ENCODE results near the gene XRN2. TPM values are rescaled to one million over a fixed set of nuclear protein-coding genes. Genes with fewer than 3 reads are reported as not detected.

Gene XRN2
- total RNA-seq, 1 experiment from 2014 or later = 111 TPM

- H3K27ac ChIP-seq = no peak overlapping the region
- no peak overlapping the region for H3K4me3 ChIP-seq
- no peaks in the 10 kb centered on the region for H3K27me3 ChIP-seq (replicated peaks)
- H3K9me3 ChIP-seq (replicated peaks) = no peaks in the 10 kb centered on the region
- H3K36me3 ChIP-seq = peaks cover 56% of the 10 kb centered on the region
- H3K4me1 ChIP-seq (replicated peaks) = peaks cover 4% of the 10 kb centered on the region; the same call in 1 of the 2 replicates
- DNase-seq (ENCODE audit: low read depth in 1 of 2, low spot score in 2 of 2) = no peak
Observed at GRCh38 chr20:21372016-21372415, 68.9 kb downstream of the XRN2 start.

- H3K27ac ChIP-seq = no peak overlapping the region
- H3K36me3 ChIP-seq = peaks cover 48% of the 10 kb centered on the region
- DNase-seq (ENCODE audit: low read depth in 1 of 2, low spot score in 2 of 2) = no peak
- peaks cover 4% of the 10 kb centered on the region; the same call in 1 of the 2 replicates for H3K4me1 ChIP-seq (replicated peaks)
- no peak overlapping the region for H3K4me3 ChIP-seq
- no peaks in the 10 kb centered on the region for H3K27me3 ChIP-seq (replicated peaks)
- no peaks in the 10 kb centered on the region for H3K9me3 ChIP-seq (replicated peaks)
Observed at GRCh38 chr20:21373436-21373835, 70.3 kb downstream of the XRN2 start.

DNA sequence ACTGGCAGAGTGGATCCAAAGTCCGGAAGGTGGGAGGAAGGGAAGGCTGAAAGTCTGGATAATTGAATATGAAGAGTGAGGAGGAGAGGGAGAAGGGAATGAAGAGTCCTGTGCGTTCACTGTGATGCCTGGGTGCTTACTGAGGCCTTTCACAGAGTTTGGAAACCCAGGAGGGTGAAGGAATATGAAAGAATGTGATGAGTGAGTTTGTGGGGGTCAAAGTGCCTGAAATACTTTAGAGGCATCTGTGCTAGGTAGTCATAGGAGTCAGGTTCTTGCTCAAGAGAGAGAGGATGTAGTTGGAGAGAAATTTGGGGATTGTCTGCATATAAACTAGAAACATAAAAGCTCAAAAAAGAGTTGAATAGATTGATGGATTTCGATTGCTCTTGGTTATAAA, 73.5 kb downstream of the XRN2 start:
- Histone ChIP-seq H3K27ac (no peak overlapping the region), H3K27me3 (replicated peaks) (no peaks in the 10 kb centered on the region), H3K4me1 (replicated peaks) (peaks cover 4% of the 10 kb centered on the region; the same call in 1 of the 2 replicates), H3K36me3 (peaks cover 26% of the 10 kb centered on the region), H3K4me3 (no peak overlapping the region), H3K9me3 (replicated peaks) (no peaks in the 10 kb centered on the region)
- DNase-seq (ENCODE audit: low read depth in 1 of 2, low spot score in 2 of 2) = no peak

- no peak overlapping the region for H3K4me3 ChIP-seq
Observed at GRCh38 chr20:21377701-21378100, 74.6 kb downstream of the XRN2 start.

GRCh38 chr20:21378259-21378658, 75.1 kb downstream of the XRN2 start:
- no peak overlapping the region for H3K27ac ChIP-seq
- H3K4me1 ChIP-seq (replicated peaks) = peaks cover 3% of the 10 kb centered on the region; the same call in 1 of the 2 replicates
- H3K27me3 ChIP-seq (replicated peaks) = no peaks in the 10 kb centered on the region
- peaks cover 27% of the 10 kb centered on the region for H3K36me3 ChIP-seq
- no peak for DNase-seq (ENCODE audit: low read depth in 1 of 2, low spot score in 2 of 2)
- no peak overlapping the region for H3K4me3 ChIP-seq
- no peaks in the 10 kb centered on the region for H3K9me3 ChIP-seq (replicated peaks)

More at GRCh38 chr20:21377701-21378100, 74.6 kb downstream of the XRN2 start:
- Histone ChIP-seq H3K9me3 (replicated peaks) (no peaks in the 10 kb centered on the region), H3K27me3 (replicated peaks) (no peaks in the 10 kb centered on the region), H3K27ac (no peak overlapping the region), H3K4me1 (replicated peaks) (peaks cover 4% of the 10 kb centered on the region; the same call in 1 of the 2 replicates), H3K36me3 (peaks cover 29% of the 10 kb centered on the region)
- no peak for DNase-seq (ENCODE audit: low read depth in 1 of 2, low spot score in 2 of 2)

DNA sequence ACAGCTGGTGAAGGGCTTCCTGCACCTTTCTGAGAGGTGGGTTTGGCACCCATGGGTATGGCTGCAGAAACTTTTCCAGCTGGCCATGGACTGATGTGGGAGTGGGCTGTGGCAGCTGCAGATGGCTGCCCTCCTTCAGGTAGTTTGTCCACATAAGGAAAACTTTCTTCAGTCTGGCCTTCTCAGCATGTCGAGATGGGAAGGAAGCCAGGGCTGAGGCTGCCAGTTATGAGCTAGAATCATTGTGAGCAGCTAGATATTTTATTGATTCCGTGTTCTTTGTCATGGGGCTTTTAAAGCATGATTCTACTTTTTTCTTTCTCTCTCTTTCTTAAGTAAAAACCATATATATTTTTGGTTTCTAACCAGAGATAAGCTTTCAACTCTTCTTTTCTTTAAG, 77.6 kb downstream of the XRN2 start:
- no peak overlapping the region for H3K27ac ChIP-seq
- H3K27me3 ChIP-seq (replicated peaks) = no peaks in the 10 kb centered on the region
- H3K4me3 ChIP-seq = no peak overlapping the region
- H3K4me1 ChIP-seq (replicated peaks) = no peaks in the 10 kb centered on the region
- no peaks in the 10 kb centered on the region for H3K9me3 ChIP-seq (replicated peaks)
- DNase-seq (ENCODE audit: low read depth in 1 of 2, low spot score in 2 of 2) = no peak
- H3K36me3 ChIP-seq = peaks cover 34% of the 10 kb centered on the region

DNA sequence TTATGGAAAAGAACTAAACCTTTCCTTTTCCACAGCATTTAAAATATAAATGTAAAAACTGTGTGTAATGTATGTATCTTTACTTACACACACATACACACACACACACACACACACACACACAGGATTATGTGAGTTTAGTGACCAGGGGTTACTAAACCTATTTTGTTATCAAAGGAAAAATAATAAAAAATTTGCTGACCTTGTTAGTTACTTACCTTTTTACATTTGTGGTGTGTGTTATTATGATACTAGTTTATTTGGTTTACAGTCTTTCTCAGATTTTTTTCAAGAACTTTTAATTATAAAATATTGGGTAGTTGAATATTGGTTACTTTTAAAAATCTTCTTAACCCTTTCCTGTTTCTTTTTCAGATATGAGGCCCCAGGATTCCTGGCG, 78.5 kb downstream of the XRN2 start:
- no peaks in the 10 kb centered on the region for H3K27me3 ChIP-seq (replicated peaks)
- H3K4me3 ChIP-seq = no peak overlapping the region
- H3K36me3 ChIP-seq = peaks cover 40% of the 10 kb centered on the region
- no peak for DNase-seq (ENCODE audit: low read depth in 1 of 2, low spot score in 2 of 2)
- no peak overlapping the region for H3K27ac ChIP-seq
- no peaks in the 10 kb centered on the region for H3K9me3 ChIP-seq (replicated peaks)
- no peaks in the 10 kb centered on the region for H3K4me1 ChIP-seq (replicated peaks)

- H3K9me3 ChIP-seq (replicated peaks) = no peaks in the 10 kb centered on the region
- no peak overlapping the region for H3K27ac ChIP-seq
- no peaks in the 10 kb centered on the region for H3K27me3 ChIP-seq (replicated peaks)
- H3K36me3 ChIP-seq = peaks cover 64% of the 10 kb centered on the region
- H3K4me1 ChIP-seq (replicated peaks) = peaks cover 9% of the 10 kb centered on the region
- no peak for DNase-seq (ENCODE audit: low read depth in 1 of 2, low spot score in 2 of 2)
- no peak overlapping the region for H3K4me3 ChIP-seq
Observed at GRCh38 chr20:21384308-21384892, 81.3 kb downstream of the XRN2 start.

DNA sequence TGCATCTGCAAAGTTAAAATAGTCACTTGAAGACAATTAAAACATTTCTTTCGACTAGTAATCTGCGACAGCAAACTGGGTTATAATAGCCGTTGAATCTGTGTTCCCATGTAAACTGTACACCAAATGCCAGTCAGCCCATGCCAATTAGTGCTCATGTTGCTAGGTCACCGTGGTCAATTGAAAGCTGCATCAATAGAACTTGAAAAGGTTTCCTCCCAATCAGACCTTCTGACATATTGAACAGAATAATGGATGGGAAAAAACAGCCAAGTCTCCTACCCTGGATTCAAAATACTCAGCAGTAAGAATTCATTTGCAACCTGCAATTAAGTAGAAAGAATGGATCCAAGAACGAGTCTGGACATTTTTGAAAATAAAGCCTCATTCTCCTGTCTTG, 83.0 kb downstream of the XRN2 start:
- Histone ChIP-seq H3K27me3 (replicated peaks) (no peaks in the 10 kb centered on the region), H3K4me1 (replicated peaks) (peaks cover 9% of the 10 kb centered on the region), H3K36me3 (peaks cover 70% of the 10 kb centered on the region), H3K4me3 (no peak overlapping the region), H3K9me3 (replicated peaks) (no peaks in the 10 kb centered on the region), H3K27ac (no peak overlapping the region)
- no peak for DNase-seq (ENCODE audit: low read depth in 1 of 2, low spot score in 2 of 2)

- DNase-seq (ENCODE audit: low read depth in 1 of 2, low spot score in 2 of 2) = no peak
- H3K9me3 ChIP-seq (replicated peaks) = no peaks in the 10 kb centered on the region
- peaks cover 9% of the 10 kb centered on the region for H3K4me1 ChIP-seq (replicated peaks)
- peaks cover 58% of the 10 kb centered on the region for H3K36me3 ChIP-seq
- no peak overlapping the region for H3K4me3 ChIP-seq
- no peak overlapping the region for H3K27ac ChIP-seq
- H3K27me3 ChIP-seq (replicated peaks) = no peaks in the 10 kb centered on the region
Observed at GRCh38 chr20:21387528-21387927, 84.4 kb downstream of the XRN2 start.

DNA sequence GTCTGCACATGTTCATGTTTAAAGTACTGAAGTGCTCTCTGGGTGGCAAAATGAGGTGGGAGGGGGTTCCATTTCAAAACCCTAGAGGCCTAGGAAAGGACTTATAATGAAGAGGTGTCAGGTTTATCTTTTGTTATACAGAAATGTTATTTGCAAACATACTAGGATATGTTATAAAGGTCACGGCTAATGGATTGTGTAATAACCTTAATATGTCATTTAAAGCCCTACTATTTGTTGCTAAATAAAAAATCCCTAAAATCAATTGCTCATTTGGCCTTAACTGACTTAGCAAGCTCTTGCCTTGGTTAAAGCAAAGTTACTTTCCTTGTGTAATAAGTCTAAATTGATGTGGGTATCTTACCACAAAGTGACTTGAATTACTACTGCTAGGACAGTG, 85.4 kb downstream of the XRN2 start:
- Histone ChIP-seq H3K4me1 (replicated peaks) (peaks cover 9% of the 10 kb centered on the region), H3K27me3 (replicated peaks) (no peaks in the 10 kb centered on the region), H3K27ac (no peak overlapping the region), H3K36me3 (peaks cover 49% of the 10 kb centered on the region), H3K4me3 (no peak overlapping the region), H3K9me3 (replicated peaks) (no peaks in the 10 kb centered on the region)
- DNase-seq (ENCODE audit: low read depth in 1 of 2, low spot score in 2 of 2) = no peak

- H3K4me3 ChIP-seq = no peak overlapping the region
- no peaks in the 10 kb centered on the region for H3K9me3 ChIP-seq (replicated peaks)
- no peak for DNase-seq (ENCODE audit: low read depth in 1 of 2, low spot score in 2 of 2)
- no peak overlapping the region for H3K27ac ChIP-seq
- H3K36me3 ChIP-seq = peaks cover 44% of the 10 kb centered on the region
- no peaks in the 10 kb centered on the region for H3K27me3 ChIP-seq (replicated peaks)
- H3K4me1 ChIP-seq (replicated peaks) = peaks cover 9% of the 10 kb centered on the region
Observed at GRCh38 chr20:21389368-21389767, 86.2 kb downstream of the XRN2 start.

DNA sequence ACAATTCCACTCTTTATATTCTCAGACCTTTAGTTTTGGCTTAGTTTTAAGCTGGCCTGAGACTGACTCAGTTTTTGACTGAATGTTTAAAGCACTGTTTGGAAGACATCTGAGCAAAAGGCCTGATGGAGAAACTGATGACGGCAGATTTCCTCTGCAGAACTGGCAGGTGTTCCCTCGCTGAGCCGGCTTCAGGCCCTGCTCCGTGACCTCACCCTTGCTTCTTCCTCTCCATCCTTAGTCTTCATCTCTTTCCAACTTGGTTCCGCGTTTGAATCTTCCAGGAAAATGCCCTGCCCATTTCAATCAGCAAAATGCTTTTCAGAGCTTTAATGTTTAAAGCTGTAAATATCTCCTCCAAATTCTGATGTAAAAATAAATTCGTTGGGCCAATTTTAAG, 87.6 kb downstream of the XRN2 start:
- DNase-seq (ENCODE audit: low read depth in 1 of 2, low spot score in 2 of 2) = no peak
- peaks cover 49% of the 10 kb centered on the region for H3K36me3 ChIP-seq
- H3K9me3 ChIP-seq (replicated peaks) = no peaks in the 10 kb centered on the region
- H3K4me3 ChIP-seq = no peak overlapping the region
- H3K27ac ChIP-seq = no peak overlapping the region
- peaks cover 16% of the 10 kb centered on the region for H3K4me1 ChIP-seq (replicated peaks)
- no peaks in the 10 kb centered on the region for H3K27me3 ChIP-seq (replicated peaks)

DNA sequence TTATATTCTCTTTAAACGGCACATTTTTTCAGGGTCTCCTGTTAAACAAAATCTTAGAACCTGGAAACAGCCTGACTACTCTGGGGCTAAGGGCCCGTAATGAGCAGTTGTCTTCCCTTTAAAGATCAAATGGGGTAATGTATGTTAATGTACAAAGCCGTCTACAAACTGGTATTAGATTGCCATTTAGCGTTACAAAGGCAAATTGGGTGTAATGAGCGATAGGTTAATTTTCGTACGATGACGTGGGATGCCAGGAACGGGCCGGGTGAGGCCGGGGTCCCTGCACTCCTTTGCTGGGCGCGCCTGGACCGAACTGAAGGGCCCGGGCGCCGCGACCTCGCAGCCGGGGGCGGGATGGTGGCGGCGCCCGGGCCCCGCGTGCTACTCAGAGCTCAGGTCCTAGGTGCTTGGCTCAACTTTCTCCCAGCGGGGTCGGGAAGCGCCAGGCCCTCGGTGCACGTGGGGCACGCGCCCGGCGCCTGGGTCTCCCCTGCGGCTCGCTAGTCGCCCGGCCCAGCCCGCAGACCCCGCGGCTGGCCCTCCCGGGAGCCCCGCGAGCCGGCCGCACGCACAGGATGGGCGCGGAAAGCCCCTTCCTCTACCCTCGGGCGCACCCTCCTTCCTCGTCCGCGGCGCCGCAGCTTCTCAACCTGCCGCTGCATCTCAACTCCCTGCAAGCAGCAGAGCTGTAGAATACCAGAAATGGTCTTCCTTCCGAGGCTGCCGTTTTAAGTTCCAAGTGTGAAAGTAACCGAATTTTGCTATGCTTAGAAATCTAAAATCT, 88.2 kb downstream of the XRN2 start:
- Histone ChIP-seq H3K36me3 (peaks cover 43% of the 10 kb centered on the region), H3K4me1 (replicated peaks) (peaks cover 20% of the 10 kb centered on the region), H3K27ac (no peak overlapping the region), H3K27me3 (replicated peaks) (no peaks in the 10 kb centered on the region), H3K9me3 (replicated peaks) (no peaks in the 10 kb centered on the region; the same call in 1 of the 2 replicates), H3K4me3 (no peak overlapping the region)
- DNase-seq (ENCODE audit: low read depth in 1 of 2, low spot score in 2 of 2) = no peak

Measured in SJSA1 (cell line).